GM21825 (cell line): Measurements from ENCODE around the gene UIMC1.
"Not testable (repeated sequence)": the region's sequence is repeated elsewhere in the genome, so short reads cannot be mapped to it uniquely, and the experiment has no call there.

Source experiments
- ATAC-seq: cut with Tn5 transposase; IDR thresholded peaks from one replicate; pipeline ENCODE4 v1.9.1; 2021; ENCODE audit warnings: mild to moderate bottlenecking, moderate library complexity; ENCODE audit not compliant: unreplicated experiment

The UIMC1 gene

GRCh38 chr5:177006265-177006972 lies at the start of gene UIMC1:
TSS of gene UIMC1 (minus strand) at chr5:177006779. CDS start at chr5:176982615, 24,164 bp downstream.
- peak; percentile 64 for ATAC-seq

GRCh38 chr5:177049285-177049684 lies 42.7 kb upstream of the UIMC1 start:
- no peak for ATAC-seq

GRCh38 chr5:177048531-177048930 lies 42.0 kb upstream of the UIMC1 start:
- not testable (repeated sequence) for ATAC-seq

GRCh38 chr5:177045631-177046030 lies 39.1 kb upstream of the UIMC1 start:
- ATAC-seq = no peak

- ATAC-seq = no peak
Measured at GRCh38 chr5:177044641-177045040, 38.1 kb upstream of the UIMC1 start.

- no peak for ATAC-seq
Measured at GRCh38 chr5:177043958-177044357, 37.4 kb upstream of the UIMC1 start.

GRCh38 chr5:177043114-177043513 lies 36.5 kb upstream of the UIMC1 start:
- ATAC-seq = no peak

- no peak for ATAC-seq
Measured at GRCh38 chr5:177041936-177042335, 35.4 kb upstream of the UIMC1 start.

GRCh38 chr5:177040814-177041420 lies 34.3 kb upstream of the UIMC1 start:
- no peak for ATAC-seq

- no peak for ATAC-seq
Measured at GRCh38 chr5:177036921-177037320, 30.3 kb upstream of the UIMC1 start.

GRCh38 chr5:177036443-177036842 lies 29.9 kb upstream of the UIMC1 start:
- no peak for ATAC-seq

GRCh38 chr5:177035976-177036375 lies 29.4 kb upstream of the UIMC1 start:
- ATAC-seq = no peak

GRCh38 chr5:177029498-177029897 lies 22.9 kb upstream of the UIMC1 start:
- ATAC-seq = no peak

GRCh38 chr5:177027665-177028064 lies 21.1 kb upstream of the UIMC1 start:
- no peak for ATAC-seq

GRCh38 chr5:177025101-177025601 lies 18.6 kb upstream of the UIMC1 start:
- no peak for ATAC-seq

GRCh38 chr5:177024559-177024958 lies 18.0 kb upstream of the UIMC1 start:
- ATAC-seq = no peak

GRCh38 chr5:177023303-177023664 lies 16.7 kb upstream of the UIMC1 start:
- peak; percentile 1 for ATAC-seq

- peak; percentile 91 for ATAC-seq
Measured at GRCh38 chr5:177022386-177023302, 16.1 kb upstream of the UIMC1 start, which contains the start of gene ZNF346. TSS of gene ZNF346 (plus strand) at chr5:177022696. CDS start at chr5:177022739, 43 bp downstream.

- ATAC-seq = no peak
Measured at GRCh38 chr5:177020033-177020432, 13.5 kb upstream of the UIMC1 start.

- no peak for ATAC-seq
Measured at GRCh38 chr5:177018341-177018740, 11.8 kb upstream of the UIMC1 start.

- ATAC-seq = no peak
Measured at GRCh38 chr5:177015156-177015555, 8.6 kb upstream of the UIMC1 start.
